HG02870 (cell line): Measurements from ENCODE around the gene TYMS.
A peak's percentile ranks its signal among the peaks of the same experiment; 100 is the strongest.

ENCODE experiments used
- ATAC-seq: cut with Tn5 transposase; IDR thresholded peaks from one replicate; pipeline ENCODE4 v1.9.1; 2021; ENCODE audit warnings: mild to moderate bottlenecking, moderate library complexity; ENCODE audit not compliant: unreplicated experiment

The TYMS gene

GRCh38 chr18:657311-658000, at the start of gene TYMS:
Gene TYMS (plus strand): TSS chr18:657653. CDS start chr18:657743, 90 bp downstream.
- peak; percentile 43 for ATAC-seq

GRCh38 chr18:607930-608329, 49.5 kb upstream of the TYMS start:
- no peak for ATAC-seq

- ATAC-seq, result no peak
Measured at GRCh38 chr18:610214-610928, 47.1 kb upstream of the TYMS start.

- ATAC-seq, result no peak
Measured at GRCh38 chr18:612156-612555, 45.3 kb upstream of the TYMS start.

GRCh38 chr18:614193-614592, 43.3 kb upstream of the TYMS start:
- ATAC-seq, result no peak

GRCh38 chr18:615092-615521, 42.3 kb upstream of the TYMS start:
- ATAC-seq, result no peak

- no peak for ATAC-seq
Measured at GRCh38 chr18:615773-616172, 41.7 kb upstream of the TYMS start.

GRCh38 chr18:616380-616995, 41.0 kb upstream of the TYMS start:
- no peak for ATAC-seq

- no peak for ATAC-seq
Measured at GRCh38 chr18:617970-618504, 39.4 kb upstream of the TYMS start.

- no peak for ATAC-seq
Measured at GRCh38 chr18:618618-619017, 38.8 kb upstream of the TYMS start.

- no peak for ATAC-seq
Measured at GRCh38 chr18:621291-622043, 36.0 kb upstream of the TYMS start.

- ATAC-seq, result no peak
Measured at GRCh38 chr18:622289-622688, 35.2 kb upstream of the TYMS start.

- ATAC-seq, result peak; percentile 55
Measured at GRCh38 chr18:623761-624620, 33.5 kb upstream of the TYMS start.

- no peak for ATAC-seq
Measured at GRCh38 chr18:627231-627630, 30.2 kb upstream of the TYMS start.

- ATAC-seq, result no peak
Measured at GRCh38 chr18:629269-630150, 27.9 kb upstream of the TYMS start.

- ATAC-seq, result no peak
Measured at GRCh38 chr18:631560-631959, 25.9 kb upstream of the TYMS start.

- no peak for ATAC-seq
Measured at GRCh38 chr18:634551-635045, 22.9 kb upstream of the TYMS start.

- no peak for ATAC-seq
Measured at GRCh38 chr18:635171-635570, 22.3 kb upstream of the TYMS start.

GRCh38 chr18:641224-641623, 16.2 kb upstream of the TYMS start:
- ATAC-seq, result no peak
